DMS 273 treated with DMSO at 0.1 percent for 48 hours (cell line): ENCODE measurements around the gene RGS6.
A peak's percentile ranks its signal among the peaks of the same experiment; 100 is the strongest.

Source experiments
- DNase-seq: peaks from one replicate; lab custom pipeline; 2025; lab: John Stamatoyannopoulos, UW

The RGS6 gene

GRCh38 chr14:72503271-72503670 is 571.0 kb downstream of the RGS6 start:
- no peak for DNase-seq

- no peak for DNase-seq
Measured at GRCh38 chr14:72503696-72504368, 571.6 kb downstream of the RGS6 start.

GRCh38 chr14:72510566-72510965 is 578.3 kb downstream of the RGS6 start:
- DNase-seq: no peak

GRCh38 chr14:72512281-72512680 is 580.1 kb downstream of the RGS6 start:
- no peak for DNase-seq

- no peak for DNase-seq
Measured at GRCh38 chr14:72512925-72513324, 580.7 kb downstream of the RGS6 start.

- no peak for DNase-seq
Measured at GRCh38 chr14:72513346-72513745, 581.1 kb downstream of the RGS6 start.

GRCh38 chr14:72513965-72514659 is 581.9 kb downstream of the RGS6 start:
- DNase-seq: peak; percentile 33

GRCh38 chr14:72514660-72515025 is 582.4 kb downstream of the RGS6 start:
- no peak for DNase-seq

- no peak for DNase-seq
Measured at GRCh38 chr14:72515779-72516770, 583.8 kb downstream of the RGS6 start.

GRCh38 chr14:72516936-72517700 is 584.9 kb downstream of the RGS6 start:
- DNase-seq: peak; percentile 36

GRCh38 chr14:72517736-72518135 is 585.5 kb downstream of the RGS6 start:
- DNase-seq: no peak

GRCh38 chr14:72518809-72519377 is 586.7 kb downstream of the RGS6 start:
- no peak for DNase-seq

- no peak for DNase-seq
Measured at GRCh38 chr14:72519543-72519942, 587.3 kb downstream of the RGS6 start.

- no peak for DNase-seq
Measured at GRCh38 chr14:72521045-72521444, 588.8 kb downstream of the RGS6 start.

GRCh38 chr14:72521968-72522741 is 589.9 kb downstream of the RGS6 start:
- no peak for DNase-seq

- no peak for DNase-seq
Measured at GRCh38 chr14:72522847-72523246, 590.6 kb downstream of the RGS6 start.

- DNase-seq: no peak
Measured at GRCh38 chr14:72523424-72524294, 591.4 kb downstream of the RGS6 start.

GRCh38 chr14:72524295-72524629 is 592.0 kb downstream of the RGS6 start:
- DNase-seq: no peak

GRCh38 chr14:72525087-72525915 is 593.1 kb downstream of the RGS6 start:
- DNase-seq: no peak
